Esophagus muscularis mucosa (tissue), 3 donors: ENCODE results near the gene CSH1.
"Not testable (repeated sequence)": the region's sequence is repeated elsewhere in the genome, so short reads cannot be mapped to it uniquely, and the experiment has no call there.

Experiments
- POLR2AphosphoS5 ChIP-seq, 2 donors: sonication (generic); formaldehyde crosslinking; IDR thresholded peaks; one replicate each; pipeline ENCODE4 v1.6.1; 2017; ENCODE audit warnings: antibody characterized with exemption in 2 of 2
- TF ChIP-seq, protein P1 (sequence below), 3 experiments: fragments of 200-600 bp in 2 of 3; fragments of 450-650 bp in 1 of 3; sonication (generic) in 2 of 3; IDR thresholded peaks; one replicate each; pipeline ENCODE4 v1.5.1; 2017 to 2019; ENCODE audit warnings: antibody characterized with exemption in 3 of 3, mild to moderate bottlenecking in 2 of 3, moderate library complexity in 1 of 3

DNA sequence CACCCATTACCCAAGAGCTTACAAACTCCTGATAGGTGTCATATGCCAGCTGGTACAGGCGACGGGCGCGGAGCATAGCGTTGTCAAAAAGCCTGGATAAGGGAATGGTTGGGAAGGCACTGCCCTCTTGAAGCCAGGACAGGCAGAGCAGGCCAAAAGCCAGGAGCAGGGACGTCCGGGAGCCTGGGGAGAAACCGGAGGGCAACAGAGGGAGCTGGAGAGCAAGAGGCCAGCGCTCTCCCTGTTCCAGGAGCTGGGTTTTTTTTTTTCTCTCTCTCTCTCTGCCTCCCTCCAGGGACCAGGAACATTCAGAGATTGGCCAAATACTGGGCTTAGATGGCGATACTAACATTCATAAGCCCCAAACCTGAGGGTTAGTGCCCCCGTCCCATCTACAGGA is 15.0 kb downstream of the CSH1 start:
- TF ChIP-seq POLR2AphosphoS5 (IDR thresholded peaks at IDR 0.05) = not testable (repeated sequence)
- TF ChIP-seq, protein P1, sequence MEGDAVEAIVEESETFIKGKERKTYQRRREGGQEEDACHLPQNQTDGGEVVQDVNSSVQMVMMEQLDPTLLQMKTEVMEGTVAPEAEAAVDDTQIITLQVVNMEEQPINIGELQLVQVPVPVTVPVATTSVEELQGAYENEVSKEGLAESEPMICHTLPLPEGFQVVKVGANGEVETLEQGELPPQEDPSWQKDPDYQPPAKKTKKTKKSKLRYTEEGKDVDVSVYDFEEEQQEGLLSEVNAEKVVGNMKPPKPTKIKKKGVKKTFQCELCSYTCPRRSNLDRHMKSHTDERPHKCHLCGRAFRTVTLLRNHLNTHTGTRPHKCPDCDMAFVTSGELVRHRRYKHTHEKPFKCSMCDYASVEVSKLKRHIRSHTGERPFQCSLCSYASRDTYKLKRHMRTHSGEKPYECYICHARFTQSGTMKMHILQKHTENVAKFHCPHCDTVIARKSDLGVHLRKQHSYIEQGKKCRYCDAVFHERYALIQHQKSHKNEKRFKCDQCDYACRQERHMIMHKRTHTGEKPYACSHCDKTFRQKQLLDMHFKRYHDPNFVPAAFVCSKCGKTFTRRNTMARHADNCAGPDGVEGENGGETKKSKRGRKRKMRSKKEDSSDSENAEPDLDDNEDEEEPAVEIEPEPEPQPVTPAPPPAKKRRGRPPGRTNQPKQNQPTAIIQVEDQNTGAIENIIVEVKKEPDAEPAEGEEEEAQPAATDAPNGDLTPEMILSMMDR (IDR thresholded peaks at IDR 0.05) = not testable (repeated sequence)
